Measurements from ENCODE around the gene SFSWAP. TPM values are rescaled to one million over a fixed set of nuclear protein-coding genes. Genes with fewer than 3 reads are reported as not detected.
A peak's percentile ranks its signal among the peaks of the same experiment; 100 is the strongest.
"Not testable (repeated sequence)": the region's sequence is repeated elsewhere in the genome, so short reads cannot be mapped to it uniquely, and the experiment has no call there.

The SFSWAP gene
- total RNA-seq, 1 donor from 2014 or later: 20.9 TPM

- no peak for DNase-seq (ENCODE audit: low spot score)
- intact Hi-C loops (cut with DNase I): no loop called here
Measured at GRCh38 chr12:131729254-131729955, 18.5 kb downstream of the SFSWAP start.

GRCh38 chr12:131732996-131733615, 22.2 kb downstream of the SFSWAP start:
- DNase-seq (ENCODE audit: low spot score): no peak
- intact Hi-C loops (cut with DNase I): no loop called here

- intact Hi-C loops (cut with DNase I): no loop called here
- no peak for DNase-seq (ENCODE audit: low spot score)
Measured at GRCh38 chr12:131733874-131734273, 23.0 kb downstream of the SFSWAP start.

GRCh38 chr12:131734336-131735152, 23.7 kb downstream of the SFSWAP start:
- DNase-seq (ENCODE audit: low spot score): no peak
- intact Hi-C loops (cut with DNase I): no loop called here

- no peak for DNase-seq (ENCODE audit: low spot score)
- intact Hi-C loops (cut with DNase I): no loop called here
Measured at GRCh38 chr12:131735153-131735456, 24.2 kb downstream of the SFSWAP start.

- DNase-seq (ENCODE audit: low spot score): no peak
- intact Hi-C loops (cut with DNase I): no loop called here
Measured at GRCh38 chr12:131735476-131736445, 24.9 kb downstream of the SFSWAP start.

- no peak for DNase-seq (ENCODE audit: low spot score)
- intact Hi-C loops (cut with DNase I): no loop called here
Measured at GRCh38 chr12:131736446-131737149, 25.7 kb downstream of the SFSWAP start.

GRCh38 chr12:131737150-131737827, 26.4 kb downstream of the SFSWAP start:
- intact Hi-C loops (cut with DNase I): no loop called here
- DNase-seq (ENCODE audit: low spot score): no peak

- no peak for DNase-seq (ENCODE audit: low spot score)
- intact Hi-C loops (cut with DNase I): no loop called here
Measured at GRCh38 chr12:131738196-131738595, 27.3 kb downstream of the SFSWAP start.

- intact Hi-C loops (cut with DNase I): no loop called here
Measured at GRCh38 chr12:131740626-131741025, 29.7 kb downstream of the SFSWAP start.

GRCh38 chr12:131742761-131743160, 31.9 kb downstream of the SFSWAP start:
- intact Hi-C loops (cut with DNase I); DNase-seq (ENCODE audit: low spot score): not testable (repeated sequence)

More at GRCh38 chr12:131740626-131741025, 29.7 kb downstream of the SFSWAP start:
- DNase-seq (ENCODE audit: low spot score): peak; percentile 5

- DNase-seq (ENCODE audit: low spot score); intact Hi-C loops (cut with DNase I): not testable (repeated sequence)
Measured at GRCh38 chr12:131743410-131743809, 32.5 kb downstream of the SFSWAP start.

- DNase-seq (ENCODE audit: low spot score); intact Hi-C loops (cut with DNase I): not testable (repeated sequence)
Measured at GRCh38 chr12:131743880-131744279, 33.0 kb downstream of the SFSWAP start.

GRCh38 chr12:131744675-131745074, 33.8 kb downstream of the SFSWAP start:
- intact Hi-C loops (cut with DNase I); DNase-seq (ENCODE audit: low spot score): not testable (repeated sequence)

- DNase-seq (ENCODE audit: low spot score): no peak
- intact Hi-C loops (cut with DNase I): no loop called here
Measured at GRCh38 chr12:131745706-131746105, 34.8 kb downstream of the SFSWAP start.

- intact Hi-C loops (cut with DNase I): no loop called here
- DNase-seq (ENCODE audit: low spot score): no peak
Measured at GRCh38 chr12:131747276-131748177, 36.6 kb downstream of the SFSWAP start.

GRCh38 chr12:131749618-131750315, 38.9 kb downstream of the SFSWAP start:
- intact Hi-C loops (cut with DNase I): no loop called here
- peak; percentile 65 for DNase-seq (ENCODE audit: low spot score)

All from cardiac septum (tissue), 1 donor.